H1 (cell line): ENCODE results near the gene COL19A1. TPM values are rescaled to one million over a fixed set of nuclear protein-coding genes. Genes with fewer than 3 reads are reported as not detected.

Experiments used
- CTCF ChIA-PET: fragments of 300-600 bp; sonication (Branson Sonifier 250); formaldehyde crosslinking; loops from one replicate; lab custom pipeline; 2021; ENCODE audit not compliant: partially characterized antibody; lab: Charles Lee
- POLR2A ChIA-PET: fragments of 300-600 bp; sonication (Branson Sonifier 250); formaldehyde crosslinking; loops from one replicate; lab custom pipeline; 2021; ENCODE audit warnings: inconsistent platforms; ENCODE audit not compliant: partially characterized antibody; lab: Charles Lee
- DNase-seq, 2 experiments: peaks; one replicate each; pipeline versions ENCODE4 v3.0.0 to v3.0.0-alpha.2; 2010 to 2022; ENCODE audit warnings: low spot score in 2 of 2, low read depth in 1 of 2, mixed read lengths in 1 of 2
- FAIRE-seq: peaks from 2 replicates; lab custom pipeline; 2011; peaks lifted over from hg19 to GRCh38; lab: Jason Lieb, UNC
- H2AFZ ChIP-seq: 2 replicates; pipeline ENCODE4 v1.8.1; 2012; ENCODE audit warnings: low read length, inconsistent platforms
- H2AK5ac ChIP-seq: 2 replicates; pipeline ENCODE4 v1.6.1; 2013; ENCODE audit warnings: low read depth, low read length
- H2BK120ac ChIP-seq: replicated peaks from 2 replicates; pipeline ENCODE3; 2013; ENCODE audit warnings: low read depth, low read length, inconsistent platforms
- H2BK12ac ChIP-seq: 2 replicates; pipeline ENCODE4 v1.6.1; 2013; ENCODE audit warnings: low read depth, low read length
- H2BK15ac ChIP-seq: 2 replicates; pipeline ENCODE4 v1.6.1; 2013; ENCODE audit warnings: low read length
- H2BK20ac ChIP-seq: 2 replicates; pipeline ENCODE4 v1.6.1; 2013; ENCODE audit warnings: low read length
- H2BK5ac ChIP-seq: 2 replicates; pipeline ENCODE4 v1.6.1; 2013; ENCODE audit warnings: low read depth, low read length
- H3K14ac ChIP-seq: 2 replicates; pipeline ENCODE4 v1.6.1; 2013; ENCODE audit warnings: inconsistent platforms; ENCODE audit not compliant: insufficient read length
- H3K18ac ChIP-seq: 2 replicates; pipeline ENCODE4 v1.6.1; 2013; ENCODE audit warnings: low read length; ENCODE audit errors: extremely low read depth
- H3K23ac ChIP-seq: 2 replicates; pipeline ENCODE4 v1.6.1; 2013; ENCODE audit warnings: inconsistent platforms; ENCODE audit not compliant: insufficient read length
- H3K23me2 ChIP-seq: 2 replicates; pipeline ENCODE4 v1.6.1; 2013; ENCODE audit warnings: low read depth, low read length
- H3K27ac ChIP-seq: 2 replicates; pipeline ENCODE4 v1.6.1; 2011; ENCODE audit warnings: low read depth, low read length, inconsistent platforms
- H3K27me3 ChIP-seq, 4 experiments: replicated peaks in 1 of 4; 1 replicate in 1 of 4; 2 replicates in 3 of 4; pipeline versions ENCODE4 v1.6.1 to v1.8.1; 2011 to 2013; ENCODE audit warnings: low read length in 3 of 4, mild to moderate bottlenecking in 3 of 4, inconsistent platforms in 2 of 4, mixed read lengths in 2 of 4, moderate library complexity in 1 of 4; ENCODE audit not compliant: control insufficient read depth in 3 of 4, insufficient read depth in 3 of 4; ENCODE audit errors: extremely low read depth in 1 of 4
- H3K36me3 ChIP-seq, 4 experiments: 2 replicates each; pipeline versions ENCODE4 v1.6.1 to v1.8.1; 2011 to 2013; ENCODE audit warnings: mild to moderate bottlenecking in 4 of 4, low read length in 3 of 4, moderate library complexity in 2 of 4, control low read depth in 1 of 4, inconsistent platforms in 1 of 4; ENCODE audit not compliant: insufficient read depth in 4 of 4, control insufficient read depth in 2 of 4
- H3K4ac ChIP-seq: replicated peaks from 2 replicates; pipeline ENCODE3; 2013; ENCODE audit warnings: low read length, low read depth, mixed read lengths, inconsistent platforms; ENCODE audit not compliant: insufficient read length
- H3K4me1 ChIP-seq, 4 experiments: replicated peaks in 1 of 4; 1 replicate in 1 of 4; 2 replicates in 3 of 4; pipeline versions ENCODE4 v1.6.1 to v1.8.1; 2011 to 2013; ENCODE audit warnings: low read length in 3 of 4, inconsistent platforms in 2 of 4, mixed read lengths in 1 of 4; ENCODE audit not compliant: insufficient read depth in 4 of 4, control insufficient read depth in 3 of 4
- H3K4me2 ChIP-seq, 2 experiments: 2 replicates each; pipeline versions ENCODE4 v1.6.1 to v1.8.1; 2011 to 2013; ENCODE audit warnings: low read depth in 2 of 2, low read length in 2 of 2, control low read depth in 1 of 2, inconsistent platforms in 1 of 2, mild to moderate bottlenecking in 1 of 2; ENCODE audit not compliant: insufficient read depth in 1 of 2
- H3K4me3 ChIP-seq, 4 experiments: fragments of 200-600, 300-600 bp in 1 of 4; sonication (generic), shearing (Covaris generic), sonication (Bioruptor Twin) in 1 of 4; 2 replicates each; pipeline versions ENCODE4 v1.5.1 to v1.8.1; 2011 to 2016; ENCODE audit warnings: low read length in 4 of 4, low read depth in 3 of 4, control low read depth in 2 of 4, inconsistent platforms in 2 of 4, mild to moderate bottlenecking in 2 of 4, mixed read lengths in 1 of 4, moderate library complexity in 1 of 4; ENCODE audit not compliant: insufficient read depth in 2 of 4; ENCODE audit errors: extremely low read depth in 1 of 4
- H3K56ac ChIP-seq: replicated peaks from 2 replicates; pipeline ENCODE3; 2013; ENCODE audit warnings: low read depth, mild to moderate bottlenecking, mixed read lengths, low read length, inconsistent platforms; ENCODE audit not compliant: insufficient read length
- H3K79me1 ChIP-seq: 2 replicates; pipeline ENCODE4 v1.6.1; 2013; ENCODE audit warnings: low read depth, low read length, control low read depth
- H3K79me2 ChIP-seq, 2 experiments: 2 replicates each; pipeline versions ENCODE4 v1.6.1 to v1.8.1; 2012 to 2013; ENCODE audit warnings: low read length in 2 of 2, mild to moderate bottlenecking in 2 of 2, inconsistent platforms in 1 of 2; ENCODE audit not compliant: insufficient read depth in 2 of 2, control insufficient read depth in 1 of 2
- H3K9ac ChIP-seq, 4 experiments: replicated peaks in 1 of 4; 1 replicate in 1 of 4; 2 replicates in 3 of 4; pipeline versions ENCODE4 v1.6.1 to v1.8.1; 2011 to 2013; ENCODE audit warnings: low read depth in 3 of 4, low read length in 3 of 4, control low read depth in 2 of 4, mild to moderate bottlenecking in 2 of 4, moderate library complexity in 2 of 4, inconsistent platforms in 1 of 4; ENCODE audit errors: extremely low read depth in 1 of 4
- H3K9me3 ChIP-seq, 2 experiments: 2 replicates each; pipeline versions ENCODE4 v1.6.1 to v1.8.1; 2012 to 2013; ENCODE audit warnings: mild to moderate bottlenecking in 2 of 2, moderate library complexity in 2 of 2, control low read depth in 1 of 2, inconsistent platforms in 1 of 2, low read depth in 1 of 2, low read length in 1 of 2, mixed read lengths in 1 of 2; ENCODE audit not compliant: insufficient read depth in 2 of 2
- H4K20me1 ChIP-seq, 2 experiments: replicated peaks in 1 of 2; 2 replicates each; pipeline versions ENCODE3 to v1.8.1; 2011 to 2013; ENCODE audit warnings: inconsistent platforms in 2 of 2, low read length in 2 of 2, mild to moderate bottlenecking in 1 of 2; ENCODE audit not compliant: insufficient read depth in 2 of 2, control insufficient read depth in 1 of 2
- H4K5ac ChIP-seq: 2 replicates; pipeline ENCODE4 v1.6.1; 2013; ENCODE audit warnings: low read length, low read depth, mixed read lengths, inconsistent platforms; ENCODE audit not compliant: insufficient read length
- H4K8ac ChIP-seq: 2 replicates; pipeline ENCODE4 v1.8.0; 2013; ENCODE audit warnings: mild to moderate bottlenecking, moderate library complexity, low read length, inconsistent platforms; ENCODE audit not compliant: insufficient read depth; ENCODE audit errors: extremely low read depth
- H4K91ac ChIP-seq: replicated peaks from 2 replicates; pipeline ENCODE3; 2013; ENCODE audit warnings: low read length, mixed read lengths, inconsistent platforms; ENCODE audit not compliant: insufficient read length
- CBX8 ChIP-seq: fragments of 300-800, 300-1000 bp; sonication (generic); IDR thresholded peaks from 2 replicates; pipeline ENCODE4 v1.7.1; 2016; ENCODE audit warnings: low read depth, low read length, borderline replicate concordance
- CTBP2 ChIP-seq: IDR thresholded peaks from 2 replicates; pipeline ENCODE4 v1.7.0; 2011; ENCODE audit warnings: borderline replicate concordance, mild to moderate bottlenecking, moderate library complexity, mixed read lengths, low read length; ENCODE audit not compliant: insufficient read depth, insufficient read length
- JUND ChIP-seq: IDR thresholded peaks from 2 replicates; pipeline ENCODE4 v1.6.1; 2011; ENCODE audit warnings: mild to moderate bottlenecking, improper control_type of control experiment, low read length
- MAFK ChIP-seq: IDR thresholded peaks from 2 replicates; pipeline ENCODE4 v1.6.1; 2012; ENCODE audit warnings: low read depth, mild to moderate bottlenecking, improper control_type of control experiment, low read length
- NRF1 ChIP-seq: IDR thresholded peaks from 2 replicates; pipeline ENCODE4 v1.6.1; 2011; ENCODE audit warnings: mild to moderate bottlenecking, low read depth, low read length, improper control_type of control experiment
- POLR2AphosphoS5 ChIP-seq: IDR thresholded peaks from 2 replicates; pipeline ENCODE4 v1.6.1; 2011; ENCODE audit warnings: low read depth, low read length
- RBBP5 ChIP-seq: IDR thresholded peaks from 2 replicates; pipeline ENCODE4 v1.7.1; 2012; ENCODE audit warnings: low read depth, mild to moderate bottlenecking, inconsistent platforms, low read length, moderate library complexity, borderline replicate concordance
- RFX5 ChIP-seq: IDR thresholded peaks from 2 replicates; pipeline ENCODE4 v1.6.1; 2011; ENCODE audit warnings: low read depth, low read length, improper control_type of control experiment, borderline replicate concordance
- SAP30 ChIP-seq: fragments of 300-600 bp; sonication (generic); IDR thresholded peaks from 2 replicates; pipeline ENCODE4 v1.7.1; 2012; ENCODE audit warnings: low read length, moderate library complexity, mild to moderate bottlenecking, inconsistent platforms; ENCODE audit not compliant: insufficient read depth, insufficient replicate concordance
- SIN3A ChIP-seq, 2 experiments: IDR thresholded peaks in 1 of 2; conservative IDR thresholded peaks in 1 of 2; 2 replicates each; pipeline ENCODE4 v1.6.1; 2011 to 2012; ENCODE audit warnings: low read length in 2 of 2, improper control_type of control experiment in 1 of 2, low read depth in 1 of 2, mild to moderate bottlenecking in 1 of 2
- TEAD4 ChIP-seq: IDR thresholded peaks from 2 replicates; pipeline ENCODE4 v1.6.1; 2012; ENCODE audit warnings: low read depth, low read length, inconsistent platforms, mixed read lengths
- WGBS, 2 experiments: shearing (Covaris generic) in 1 of 2; methylation state at CpG; one replicate each; pipeline versions ENCODE4 v1.1.6 to v1.1.7; 2013 to 2015; ENCODE audit warnings: low lambda C conversion rate in 2 of 2, mixed read lengths in 2 of 2, inconsistent platforms in 1 of 2, low coverage in 1 of 2, missing lambda C conversion rate in 1 of 2; ENCODE audit not compliant: insufficient replicate concordance in 2 of 2, insufficient coverage in 1 of 2, insufficient read length in 1 of 2; ENCODE audit errors: extremely low coverage in 1 of 2, missing lambda C conversion rate in 1 of 2; 5-methylcytosine and 5-hydroxymethylcytosine counted together
- polyA plus RNA-seq, 7 experiments: library from polyadenylated mRNA; depleted of rRNA in 3 of 7; stranded (reverse) in 5 of 7; unstranded in 2 of 7; fragments of >200 nt in 5 of 7; fragments of 200-250 nt in 2 of 7; gene quantifications; 1 replicate in 5 of 7; 2 replicates in 1 of 7; 4 replicates in 1 of 7; pipeline versions ENCODE4 v1.2.1 to v1.2.3, GENCODE V29; 2011 to 2013; ENCODE audit warnings: missing spikeins in 2 of 7, mixed read lengths in 2 of 7
- total RNA-seq: library from RNA; stranded (reverse); fragmentation: NEBNext Ultra II Directional; extraction: Animal tissue kit (Norgen Biotek cat#: 25700); gene quantifications from 2 replicates; pipeline ENCODE4 v1.2.1, GENCODE V29; 2021
- TF ChIP-seq, protein P1 (sequence below): IDR thresholded peaks from 2 replicates; pipeline ENCODE4 v1.6.1; 2012; ENCODE audit warnings: inconsistent platforms
- TF ChIP-seq, protein P2 (sequence below): IDR thresholded peaks from 2 replicates; pipeline ENCODE4 v1.6.1; 2011; ENCODE audit warnings: low read depth, mild to moderate bottlenecking, low read length; ENCODE audit not compliant: insufficient read depth

The COL19A1 gene
- total and polyA plus RNA-seq, 2 of the 8 experiments (the other 6 are each of a cell fraction or from before 2014, with no cell fraction given) = not detected

DNA sequence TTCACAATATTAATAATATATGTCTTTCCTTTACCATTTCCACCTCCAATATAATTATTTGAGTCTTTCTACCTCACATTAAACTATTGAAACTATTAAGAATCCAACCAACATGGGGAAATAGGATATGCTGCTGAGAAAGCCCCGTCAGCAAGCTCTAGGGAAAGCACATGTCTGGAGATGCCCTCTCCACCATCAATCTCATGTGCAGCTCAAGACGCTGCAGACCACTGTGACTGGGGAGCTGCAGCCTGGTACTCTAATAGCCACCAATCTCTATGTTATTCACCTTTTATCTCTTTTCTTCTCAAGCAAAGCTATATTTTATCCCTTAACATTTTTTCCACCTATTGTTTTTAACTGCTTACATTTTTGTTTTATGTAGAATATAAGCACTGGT, 386.2 kb downstream of the COL19A1 start:
- no peaks in the 10 kb centered on the region for H3K4me1 ChIP-seq
- H2BK15ac ChIP-seq = no peak overlapping the region
- WGBS, 2 experiments = 88% methylated on average over 2 of the region's 2 CpGs; no CpG with 5 or more reads in 1 of the 2 experiments
- H3K56ac ChIP-seq = no peak overlapping the region
- H3K9ac ChIP-seq = no peak overlapping the region
- H3K36me3 ChIP-seq = no peaks in the 10 kb centered on the region
- H2BK120ac ChIP-seq = no peak overlapping the region
- no peaks in the 10 kb centered on the region; the same call in 1 of the 2 replicates for H3K79me1 ChIP-seq
- H3K23ac ChIP-seq = no peak overlapping the region
- no peak overlapping the region for H4K5ac ChIP-seq
- H2BK12ac ChIP-seq = no peak overlapping the region
- no peak overlapping the region for H3K18ac ChIP-seq
- H2BK20ac ChIP-seq = no peak overlapping the region
- DNase-seq (no peak), FAIRE-seq (no peak)
- H3K4me3 ChIP-seq = no peak overlapping the region
- H3K14ac ChIP-seq = no peak overlapping the region
- H3K27ac ChIP-seq = no peak overlapping the region
- no peaks in the 10 kb centered on the region for H3K79me2 ChIP-seq
- no peak overlapping the region for H2AFZ ChIP-seq
- H3K9me3 ChIP-seq = no peaks in the 10 kb centered on the region
- POLR2A ChIA-PET = no interaction called here
- CTCF ChIA-PET = interaction anchor here (0.6 to 2.4 kb wide), 4 partner anchors 21 to 634 kb away, joined by 3 to 12 read pairs (median 3); no protein-coding TSS in a partner anchor
- no peaks in the 10 kb centered on the region for H3K27me3 ChIP-seq
- no peaks in the 10 kb centered on the region for H4K20me1 ChIP-seq
- no peak overlapping the region for H3K4ac ChIP-seq
- no peak overlapping the region for H2BK5ac ChIP-seq
- no peak overlapping the region for H3K4me2 ChIP-seq
- no peak overlapping the region for H2AK5ac ChIP-seq
- H4K91ac ChIP-seq = no peak overlapping the region
- H3K23me2 ChIP-seq = no peaks in the 10 kb centered on the region
- no peak overlapping the region; the same call in 1 of the 2 replicates for H4K8ac ChIP-seq
- TF ChIP-seq NRF1 (no peak), TEAD4 (no peak), RBBP5 (no peak), JUND (no peak), SAP30 (no peak), SIN3A (conservative IDR thresholded peaks at IDR 0.05 in 1 of 2, IDR thresholded peaks at IDR 0.05 in 1 of 2; ENCODE audit: low read depth in 1 of 2, low read length in 2 of 2) (no peak), POLR2AphosphoS5 (no peak), CBX8 (no peak), MAFK (no peak), CTBP2 (no peak), RFX5 (no peak)
- TF ChIP-seq, protein P1, sequence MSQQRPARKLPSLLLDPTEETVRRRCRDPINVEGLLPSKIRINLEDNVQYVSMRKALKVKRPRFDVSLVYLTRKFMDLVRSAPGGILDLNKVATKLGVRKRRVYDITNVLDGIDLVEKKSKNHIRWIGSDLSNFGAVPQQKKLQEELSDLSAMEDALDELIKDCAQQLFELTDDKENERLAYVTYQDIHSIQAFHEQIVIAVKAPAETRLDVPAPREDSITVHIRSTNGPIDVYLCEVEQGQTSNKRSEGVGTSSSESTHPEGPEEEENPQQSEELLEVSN = no peak
- TF ChIP-seq, protein P2, sequence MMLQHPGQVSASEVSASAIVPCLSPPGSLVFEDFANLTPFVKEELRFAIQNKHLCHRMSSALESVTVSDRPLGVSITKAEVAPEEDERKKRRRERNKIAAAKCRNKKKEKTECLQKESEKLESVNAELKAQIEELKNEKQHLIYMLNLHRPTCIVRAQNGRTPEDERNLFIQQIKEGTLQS = no peak
